Activated CD4-positive, alpha-beta T cell treated with anti-CD3 and anti-CD28 coated beads, Interleukin-2, amount 50 U/mL, for 48 hours (primary cell): ENCODE results near the gene WASF2.
"Not testable (repeated sequence)": the region's sequence is repeated elsewhere in the genome, so short reads cannot be mapped to it uniquely, and the experiment has no call there.

Experiments used
- DNase-seq, 2 experiments: peaks; one replicate each; pipeline ENCODE4 v3.0.0-alpha.2; 2020

WASF2 gene

GRCh38 chr1:27489973-27490741 lies at the start of gene WASF2:
WASF2 (minus strand) TSS chr1:27490167; CDS start chr1:27428890, 61,277 bp downstream.
- DNase-seq = peak; percentile 98

- DNase-seq = no peak
Observed at GRCh38 chr1:27538793-27539192, 48.8 kb upstream of the WASF2 start.

- not testable (repeated sequence) for DNase-seq
Observed at GRCh38 chr1:27538305-27538676, 48.3 kb upstream of the WASF2 start.

- DNase-seq = no peak
Observed at GRCh38 chr1:27536767-27537166, 46.8 kb upstream of the WASF2 start.

DNA sequence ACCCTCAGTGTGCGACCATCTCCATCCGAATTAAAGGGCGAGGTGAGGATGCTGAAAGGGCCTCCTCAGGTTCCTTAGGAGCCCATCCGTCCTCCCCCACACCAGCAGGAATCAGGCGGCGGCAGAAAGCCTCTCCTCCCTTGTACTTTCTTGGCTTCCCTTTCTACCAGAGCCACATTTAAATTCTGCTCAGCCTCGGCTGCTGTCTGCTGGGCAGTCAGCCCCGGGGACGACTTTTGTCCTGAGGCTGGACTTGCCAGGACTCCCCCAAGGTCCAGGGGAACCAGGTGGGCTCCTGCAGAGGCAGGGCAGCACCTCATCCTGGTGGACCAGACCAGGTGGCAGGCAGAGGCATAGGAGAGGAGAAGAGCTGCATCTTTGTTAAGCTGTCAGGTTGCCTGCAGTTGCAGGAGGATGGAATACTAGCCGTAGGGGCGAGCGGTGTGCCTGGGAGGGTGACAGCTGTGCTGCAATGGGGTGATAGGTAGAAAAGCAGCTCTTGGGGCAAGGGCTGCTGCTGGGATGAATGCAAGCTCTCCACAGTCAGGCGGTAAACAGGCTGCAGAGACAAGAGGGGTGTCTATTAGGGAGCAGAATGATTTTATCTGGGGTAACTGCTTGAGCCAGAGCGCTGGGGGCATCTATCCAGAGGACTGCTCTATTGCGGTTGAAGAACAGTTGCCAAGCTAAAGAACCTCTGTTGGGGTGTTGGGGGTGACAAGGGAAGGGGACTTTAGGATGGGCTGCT lies 46.2 kb upstream of the WASF2 start:
- DNase-seq = no peak

DNA sequence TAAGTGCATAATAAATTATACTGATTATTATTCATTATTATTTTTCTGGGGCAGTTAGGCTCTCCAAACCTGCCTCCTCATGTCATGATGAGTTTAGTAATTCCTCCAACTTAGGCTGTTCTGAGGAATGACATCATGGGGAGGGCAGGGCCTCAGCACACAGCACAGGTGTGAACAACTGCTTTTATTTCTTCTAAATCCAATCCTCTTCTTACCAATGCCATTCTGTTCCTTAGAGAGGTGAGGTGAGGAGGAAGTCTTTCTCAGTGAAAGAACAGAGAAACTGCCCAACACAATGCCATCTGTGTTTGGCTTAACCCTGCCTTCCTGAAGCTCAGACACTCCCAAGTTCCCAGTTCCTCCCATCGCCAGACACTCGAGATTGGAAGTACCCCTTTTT lies 45.4 kb upstream of the WASF2 start:
- no peak for DNase-seq

GRCh38 chr1:27531959-27532685 lies 42.2 kb upstream of the WASF2 start:
- no peak for DNase-seq

DNA sequence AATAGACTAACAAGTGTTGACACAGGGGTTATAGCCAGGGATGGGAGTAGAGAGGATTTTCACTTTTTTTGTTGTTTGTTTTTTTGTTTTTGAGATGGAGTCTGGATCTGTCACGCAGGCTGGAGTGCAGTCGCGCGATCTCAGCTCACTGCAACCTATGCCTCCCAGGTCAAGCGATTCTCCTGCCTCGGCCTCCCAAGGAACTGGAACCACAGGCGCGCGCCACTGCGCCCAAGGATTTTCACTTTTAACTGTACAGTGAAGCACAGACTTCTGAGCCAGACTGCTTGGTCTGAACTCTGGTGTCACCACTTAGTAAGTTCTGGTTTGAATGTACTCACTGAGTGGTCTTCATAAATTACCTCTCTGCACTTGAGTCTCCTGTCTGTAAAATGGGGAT lies 40.2 kb upstream of the WASF2 start:
- DNase-seq = no peak

DNA sequence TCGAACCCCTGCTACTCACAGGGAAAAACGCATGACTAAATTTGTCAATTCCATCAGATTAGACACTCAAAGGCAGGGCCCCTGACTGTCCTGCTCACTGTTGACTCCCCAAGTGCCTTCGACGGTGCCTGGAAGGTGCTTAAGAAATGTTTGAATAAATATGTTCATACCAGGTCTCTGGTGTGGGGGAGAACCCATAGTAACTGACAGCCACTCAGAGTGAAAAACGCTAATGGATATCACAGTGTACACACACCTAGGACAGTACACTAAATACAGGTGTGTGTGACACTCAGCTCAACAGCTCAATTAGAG lies 39.7 kb upstream of the WASF2 start:
- no peak for DNase-seq

GRCh38 chr1:27528818-27529703 lies 39.1 kb upstream of the WASF2 start:
- no peak for DNase-seq

DNA sequence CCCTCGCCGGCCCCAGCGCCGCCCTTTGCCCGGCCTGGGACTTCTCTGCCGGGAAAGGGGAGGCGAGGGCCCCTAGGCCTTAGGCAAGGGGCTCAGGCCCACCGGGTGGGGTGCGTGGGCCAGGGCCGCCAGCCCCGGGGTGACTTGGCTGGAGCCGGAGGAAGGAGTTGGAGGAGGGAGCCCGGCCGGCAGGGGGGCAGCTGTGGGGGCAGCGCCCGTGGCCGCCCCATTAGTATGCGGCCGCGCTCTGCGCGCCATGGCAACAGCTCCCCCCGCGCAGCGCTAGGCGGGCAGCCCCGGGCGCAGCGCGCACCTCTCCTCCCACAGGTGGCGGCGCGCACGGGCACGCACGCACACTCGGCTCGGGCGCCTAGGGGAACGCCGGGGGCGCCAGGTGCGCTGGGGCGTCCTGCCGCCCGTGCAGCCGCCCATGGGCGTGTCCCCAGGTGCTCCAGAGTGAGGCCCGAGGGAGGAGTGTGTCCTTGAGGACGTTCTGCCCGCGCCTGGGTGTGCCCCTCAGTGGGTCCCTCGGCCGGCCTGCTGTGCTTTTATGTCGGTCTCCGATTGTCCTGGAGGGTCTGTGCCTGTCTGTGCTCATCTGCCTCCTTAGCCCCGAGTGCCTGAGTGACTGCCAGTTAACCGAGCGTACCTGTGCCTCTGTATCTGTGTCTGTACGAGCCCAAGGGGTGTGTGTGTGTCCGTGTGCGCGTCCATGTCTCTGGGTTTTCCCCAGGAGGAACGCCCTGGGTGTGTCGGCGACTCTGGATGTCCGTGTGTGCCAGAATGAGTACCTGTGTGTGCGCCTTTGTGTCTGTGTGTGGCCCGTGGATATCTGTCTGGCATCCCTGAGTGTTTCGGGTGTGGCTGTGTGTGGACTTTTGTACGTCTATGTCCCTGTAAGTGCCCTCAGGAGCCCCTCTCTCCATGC lies 38.2 kb upstream of the WASF2 start:
- peak; percentile 43 to 48 for DNase-seq

DNA sequence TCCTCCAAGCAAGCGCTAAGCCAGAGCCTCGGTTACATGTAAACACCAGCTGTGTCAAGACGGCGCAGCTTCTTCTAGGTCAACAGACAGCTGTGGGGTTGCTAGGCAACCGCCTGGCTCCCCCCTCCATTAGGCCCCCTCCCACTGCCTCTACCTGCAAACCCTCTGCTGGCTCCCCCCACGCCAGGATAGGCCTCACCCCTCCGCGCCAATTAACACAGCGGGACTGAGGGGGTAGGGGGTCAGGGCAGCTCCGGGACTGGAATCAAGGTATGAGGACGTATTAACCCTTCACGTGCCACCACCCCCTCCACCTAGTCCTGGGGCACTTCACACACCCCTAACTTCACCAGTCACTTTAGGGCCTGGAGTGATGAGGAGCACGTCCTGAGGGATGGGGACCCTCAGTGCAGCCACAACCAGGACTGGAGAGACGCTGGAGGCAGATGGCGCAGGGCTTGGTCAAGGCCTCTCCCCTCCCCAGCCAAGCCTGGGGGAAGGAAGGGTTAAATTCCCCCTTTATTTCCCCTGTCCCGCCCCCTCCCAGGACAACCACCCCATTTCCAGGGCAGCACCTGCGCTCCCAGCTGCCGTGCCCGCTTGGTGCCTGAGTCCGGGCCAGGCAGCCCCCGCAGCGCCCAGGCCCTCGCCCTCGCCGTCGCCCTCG lies 37.4 kb upstream of the WASF2 start:
- DNase-seq = peak in 1 of 2 experiments; percentile 39

DNA sequence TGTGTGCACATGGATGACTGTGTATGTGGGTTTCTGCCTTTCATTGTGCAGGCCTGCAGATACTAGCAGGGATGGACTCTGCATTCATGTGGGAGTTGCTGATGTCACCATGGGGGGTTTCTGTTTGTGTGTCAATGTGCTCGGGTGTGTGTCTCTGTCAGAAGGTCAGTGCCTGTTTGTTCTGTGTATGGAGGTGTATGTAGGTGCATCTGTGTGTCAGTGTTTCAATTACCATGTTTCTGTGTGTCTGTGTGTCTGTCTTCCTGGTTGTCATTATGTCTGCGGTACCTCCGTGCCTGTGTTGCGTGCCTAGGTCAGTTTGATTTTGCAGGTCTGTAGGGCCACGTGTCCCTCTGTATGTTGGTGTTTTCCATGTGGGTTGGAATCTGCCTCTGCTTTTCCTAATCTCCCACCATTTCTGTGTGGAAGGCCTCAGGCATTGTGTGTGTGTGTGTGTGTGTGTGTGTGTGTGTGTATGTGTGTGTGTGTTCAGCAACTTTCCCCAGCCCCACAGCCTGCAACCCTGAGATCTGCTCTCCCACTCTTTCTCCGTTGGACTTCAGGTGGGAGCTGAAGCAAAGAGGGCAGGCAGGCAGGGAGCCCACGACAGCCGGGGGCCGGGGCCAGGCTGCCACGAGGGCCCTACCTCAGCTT lies 36.7 kb upstream of the WASF2 start:
- DNase-seq = peak in 1 of 2 experiments; percentile 46

- peak; percentile 76 to 81 for DNase-seq
Observed at GRCh38 chr1:27525296-27526272, 35.6 kb upstream of the WASF2 start.

- peak in 1 of 2 experiments; percentile 25 for DNase-seq
Observed at GRCh38 chr1:27523337-27524020, 33.5 kb upstream of the WASF2 start.

DNA sequence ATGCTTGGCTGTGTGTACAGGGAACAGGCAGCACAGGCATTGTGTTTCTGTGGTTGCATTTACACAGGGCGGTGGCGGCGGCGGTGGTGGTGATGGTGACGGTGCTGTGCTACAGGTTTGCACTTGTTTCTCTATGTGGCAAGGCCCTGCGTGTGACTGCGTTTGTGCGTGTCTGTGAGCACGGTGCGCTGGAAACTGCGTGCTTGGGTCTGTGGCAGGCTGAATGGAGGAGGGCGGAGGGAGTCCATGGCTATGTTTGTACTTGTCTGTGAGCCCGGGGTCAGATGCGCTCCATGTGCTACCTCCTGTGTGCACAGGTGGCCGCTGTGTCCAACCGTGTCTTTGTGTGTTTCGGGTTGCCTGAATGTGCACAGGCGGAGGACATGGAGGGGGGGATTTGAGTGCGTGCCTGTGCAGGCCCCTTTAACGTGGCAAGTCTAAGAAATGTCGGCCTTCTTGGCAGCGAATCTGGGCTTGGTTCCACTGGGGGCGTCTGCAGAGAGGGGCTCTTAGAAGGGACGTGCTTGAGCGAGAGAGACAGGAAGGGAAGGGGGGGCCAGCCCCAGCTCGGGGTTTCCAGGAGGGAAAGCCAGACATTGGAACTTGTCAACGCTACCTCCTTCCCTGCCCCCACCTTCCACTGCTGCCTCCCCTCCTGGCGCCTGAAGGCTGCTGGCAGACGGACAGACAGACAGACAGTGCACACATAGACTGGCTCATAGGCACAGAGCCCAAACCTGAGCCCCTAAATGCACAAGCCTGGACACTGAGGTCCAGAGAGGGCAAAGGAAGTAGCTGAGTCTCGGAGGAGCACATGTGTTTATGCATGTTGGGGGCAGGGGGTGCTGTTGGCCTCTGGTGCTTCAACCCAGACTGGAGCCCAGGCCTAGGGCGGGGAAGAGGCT lies 32.7 kb upstream of the WASF2 start:
- DNase-seq = peak; percentile 78 to 81

DNA sequence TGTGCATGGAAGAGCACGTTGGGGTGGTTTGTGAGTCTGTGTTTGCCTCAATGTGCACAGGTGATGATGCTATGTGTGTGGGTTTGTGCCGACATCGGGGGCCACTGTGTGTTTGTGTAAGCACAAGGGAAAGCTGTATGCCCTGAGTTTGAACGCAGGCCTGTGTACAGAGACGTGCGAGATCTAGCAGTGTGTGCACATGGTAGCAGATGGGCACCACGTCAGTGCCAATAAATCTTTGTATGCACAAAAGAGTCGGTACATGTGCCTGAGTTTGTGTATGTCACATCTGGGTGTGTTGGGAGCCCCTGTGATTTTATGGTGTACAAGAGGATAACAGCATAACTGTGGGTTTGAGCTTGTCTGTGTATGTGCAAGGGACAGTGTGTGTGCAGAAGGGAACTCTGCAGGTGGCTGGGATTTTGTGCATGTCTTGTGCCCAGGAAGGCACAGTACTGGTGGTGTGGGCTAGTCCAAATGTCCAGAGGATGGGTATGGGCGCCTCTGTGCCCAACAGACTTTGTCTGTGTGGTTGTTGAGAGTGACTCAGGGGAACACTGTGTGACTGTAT lies 32.0 kb upstream of the WASF2 start:
- DNase-seq = peak; percentile 29 to 39
